Loucy (cell line): ENCODE measurements around the gene CTBP2.

Experiments
- H2AFZ ChIP-seq: fragments of 200-600 bp; sonication (generic); 2 replicates; pipeline ENCODE4 v1.6.0; 2016; ENCODE audit warnings: antibody characterized with exemption, mild to moderate bottlenecking, low read length, moderate library complexity
- H3F3A ChIP-seq: fragments of 200-600 bp; 2 replicates; pipeline ENCODE4 v1.6.0; 2016; ENCODE audit warnings: antibody characterized with exemption, low read depth, mild to moderate bottlenecking
- H3K27me3 ChIP-seq: fragments of 200-600 bp; sonication (generic); 2 replicates; pipeline ENCODE4 v1.6.1; 2014; ENCODE audit warnings: low read length, mild to moderate bottlenecking; ENCODE audit not compliant: insufficient read depth, poor library complexity, severe bottlenecking
- H3K36me3 ChIP-seq: fragments of 200-600 bp; sonication (generic); 2 replicates; pipeline ENCODE4 v1.6.1; 2016; ENCODE audit warnings: low read length; ENCODE audit not compliant: insufficient read depth
- H3K4me1 ChIP-seq: fragments of 200-600 bp; sonication (generic); 2 replicates; pipeline ENCODE4 v1.5.1; 2014; ENCODE audit warnings: low read length, mild to moderate bottlenecking; ENCODE audit not compliant: insufficient read depth, poor library complexity, severe bottlenecking
- H3K4me2 ChIP-seq: fragments of 200-600 bp; sonication (generic); 2 replicates; pipeline ENCODE4 v1.6.0; 2014; ENCODE audit warnings: antibody characterized with exemption, low read length, low read depth, mild to moderate bottlenecking; ENCODE audit not compliant: poor library complexity, severe bottlenecking
- H3K4me3 ChIP-seq: fragments of 200-600 bp; sonication (generic); 2 replicates; pipeline ENCODE4 v1.5.1; 2014; ENCODE audit warnings: low read length, mild to moderate bottlenecking, mixed read lengths; ENCODE audit not compliant: poor library complexity, severe bottlenecking
- H3K79me2 ChIP-seq: fragments of 200-600 bp; sonication (generic); 2 replicates; pipeline ENCODE4 v1.6.1; 2014; ENCODE audit warnings: low read length; ENCODE audit not compliant: insufficient read depth
- H3K9ac ChIP-seq: fragments of 200-600 bp; sonication (generic); 2 replicates; pipeline ENCODE4 v1.6.0; 2014; ENCODE audit warnings: mild to moderate bottlenecking, low read depth, low read length, moderate library complexity; ENCODE audit not compliant: poor library complexity, severe bottlenecking
- H3K9me2 ChIP-seq: fragments of 200-600 bp; sonication (generic); replicated peaks from 2 replicates; pipeline ENCODE4 v1.6.1; 2016; ENCODE audit warnings: low read depth, low read length, mixed read lengths
- H3K9me3 ChIP-seq: fragments of 200-600 bp; sonication (generic); 2 replicates; pipeline ENCODE4 v1.6.1; 2014; ENCODE audit warnings: mild to moderate bottlenecking, antibody characterized with exemption, low read length, low read depth; ENCODE audit not compliant: insufficient read depth
- H4K20me1 ChIP-seq: fragments of 200-600 bp; sonication (generic); 2 replicates; pipeline ENCODE4 v1.6.0; 2014; ENCODE audit warnings: antibody characterized with exemption, low read length, mild to moderate bottlenecking; ENCODE audit not compliant: insufficient read depth, poor library complexity, severe bottlenecking
- CTCF ChIP-seq: fragments of 200-600 bp; sonication (generic); conservative IDR thresholded peaks from 2 replicates; pipeline ENCODE4 v1.5.1; 2014; ENCODE audit warnings: mild to moderate bottlenecking, antibody characterized with exemption, low read length
- EZH2phosphoT487 ChIP-seq: fragments of 200-600 bp; IDR thresholded peaks from 2 replicates; pipeline ENCODE4 v1.6.1; 2018; ENCODE audit warnings: antibody characterized with exemption, mild to moderate bottlenecking, moderate library complexity, borderline replicate concordance

The CTBP2 gene

GRCh38 chr10:125010362-125010761 is 150.0 kb downstream of the CTBP2 start:
- H3K79me2 ChIP-seq, result no peaks in the 10 kb centered on the region
- H3K9ac ChIP-seq, result no peak overlapping the region
- no peak overlapping the region for H2AFZ ChIP-seq
- no peaks in the 10 kb centered on the region for H4K20me1 ChIP-seq
- TF ChIP-seq EZH2phosphoT487 (no peak), CTCF (no peak)
- no peaks in the 10 kb centered on the region for H3K27me3 ChIP-seq
- no peak overlapping the region for H3K4me2 ChIP-seq
- H3K4me1 ChIP-seq, result no peaks in the 10 kb centered on the region
- H3K36me3 ChIP-seq, result no peaks in the 10 kb centered on the region
- no peaks in the 10 kb centered on the region for H3K9me2 ChIP-seq
- H3F3A ChIP-seq, result no peaks in the 10 kb centered on the region
- no peaks in the 10 kb centered on the region for H3K9me3 ChIP-seq
- no peak overlapping the region for H3K4me3 ChIP-seq

- no peak for TF ChIP-seq CTCF
- TF ChIP-seq EZH2phosphoT487, result no peak
- H3K4me2 ChIP-seq, result no peak overlapping the region
- no peak overlapping the region for H2AFZ ChIP-seq
- H3K9ac ChIP-seq, result no peak overlapping the region
- H4K20me1 ChIP-seq, result no peaks in the 10 kb centered on the region
- no peaks in the 10 kb centered on the region for H3K9me2 ChIP-seq
- no peaks in the 10 kb centered on the region for H3K9me3 ChIP-seq
- H3K36me3 ChIP-seq, result no peaks in the 10 kb centered on the region
- no peaks in the 10 kb centered on the region for H3F3A ChIP-seq
- no peaks in the 10 kb centered on the region for H3K4me1 ChIP-seq
- H3K79me2 ChIP-seq, result no peaks in the 10 kb centered on the region
- H3K27me3 ChIP-seq, result no peaks in the 10 kb centered on the region
- no peak overlapping the region for H3K4me3 ChIP-seq
Measured at GRCh38 chr10:125009661-125010161, 150.7 kb downstream of the CTBP2 start.

- Histone ChIP-seq H3K9me3 (no peaks in the 10 kb centered on the region), H3K9me2 (no peaks in the 10 kb centered on the region), H3K36me3 (no peaks in the 10 kb centered on the region), H3K4me2 (no peak overlapping the region), H3K79me2 (no peaks in the 10 kb centered on the region), H2AFZ (no peak overlapping the region), H3K4me1 (no peaks in the 10 kb centered on the region), H3K9ac (no peak overlapping the region), H3F3A (no peaks in the 10 kb centered on the region), H4K20me1 (no peaks in the 10 kb centered on the region), H3K4me3 (no peak overlapping the region), H3K27me3 (no peaks in the 10 kb centered on the region)
- TF ChIP-seq EZH2phosphoT487, result no peak
- no peak for TF ChIP-seq CTCF
Measured at GRCh38 chr10:125008689-125009638, 151.4 kb downstream of the CTBP2 start.
